Measurements from ENCODE around the gene C2CD4C. TPM values are rescaled to one million over a fixed set of nuclear protein-coding genes. Genes with fewer than 3 reads are reported as not detected.

C2CD4C gene
- total and polyA plus RNA-seq, 4 donors: 0.88 to 1.4 (median 1.2) TPM

DNA sequence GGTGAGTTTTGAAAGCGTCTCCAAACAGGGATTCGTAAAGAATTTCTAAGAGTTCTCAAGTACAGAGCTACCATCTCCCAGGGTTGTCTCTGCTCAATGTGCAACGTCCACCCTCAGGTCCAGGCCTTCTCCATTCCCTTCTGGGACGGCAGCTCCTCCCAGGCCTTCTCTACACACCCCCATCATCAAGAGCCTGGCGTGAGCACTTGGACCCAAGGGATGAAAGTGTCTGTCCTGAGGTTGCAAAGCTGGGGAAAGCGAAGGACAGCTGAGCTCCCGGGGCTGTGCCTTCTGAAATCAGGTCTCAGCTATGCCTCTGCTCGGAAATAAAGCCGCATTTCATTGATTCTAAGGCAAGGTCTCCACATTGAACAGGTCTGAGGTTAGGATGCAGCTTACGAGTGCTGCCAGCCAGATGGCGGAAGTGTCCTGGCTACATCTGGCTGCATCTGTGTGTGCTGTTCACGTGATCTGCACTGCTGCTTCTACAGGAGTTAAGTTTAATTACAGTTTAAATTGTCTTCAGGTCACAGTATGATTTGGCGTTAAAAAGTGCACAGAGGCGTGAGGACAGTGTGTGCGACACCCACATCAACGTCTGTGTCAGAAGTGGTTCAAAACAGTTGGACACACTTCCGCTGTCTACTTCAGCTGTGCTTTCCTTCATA lies 37.3 kb downstream of the C2CD4C start:
- TF ChIP-seq, protein P1, sequence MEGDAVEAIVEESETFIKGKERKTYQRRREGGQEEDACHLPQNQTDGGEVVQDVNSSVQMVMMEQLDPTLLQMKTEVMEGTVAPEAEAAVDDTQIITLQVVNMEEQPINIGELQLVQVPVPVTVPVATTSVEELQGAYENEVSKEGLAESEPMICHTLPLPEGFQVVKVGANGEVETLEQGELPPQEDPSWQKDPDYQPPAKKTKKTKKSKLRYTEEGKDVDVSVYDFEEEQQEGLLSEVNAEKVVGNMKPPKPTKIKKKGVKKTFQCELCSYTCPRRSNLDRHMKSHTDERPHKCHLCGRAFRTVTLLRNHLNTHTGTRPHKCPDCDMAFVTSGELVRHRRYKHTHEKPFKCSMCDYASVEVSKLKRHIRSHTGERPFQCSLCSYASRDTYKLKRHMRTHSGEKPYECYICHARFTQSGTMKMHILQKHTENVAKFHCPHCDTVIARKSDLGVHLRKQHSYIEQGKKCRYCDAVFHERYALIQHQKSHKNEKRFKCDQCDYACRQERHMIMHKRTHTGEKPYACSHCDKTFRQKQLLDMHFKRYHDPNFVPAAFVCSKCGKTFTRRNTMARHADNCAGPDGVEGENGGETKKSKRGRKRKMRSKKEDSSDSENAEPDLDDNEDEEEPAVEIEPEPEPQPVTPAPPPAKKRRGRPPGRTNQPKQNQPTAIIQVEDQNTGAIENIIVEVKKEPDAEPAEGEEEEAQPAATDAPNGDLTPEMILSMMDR (IDR thresholded peaks at IDR 0.05; ENCODE audit: control extremely low read depth, extremely low read depth): no peak
- H3K4me1 ChIP-seq (ENCODE audit: control insufficient read depth in 5 of 5, insufficient read depth in 5 of 5, low read length in 5 of 5): peaks cover 0 to 2% (median 0%) of the 10 kb centered on the region in 5 donors
- no peak overlapping the region for H3K9ac ChIP-seq (ENCODE audit: insufficient read depth in 1 of 2, low read length in 2 of 2)
- 67 to 72% methylated on average over 17 of the region's 17 CpGs for WGBS, 2 donors
- DNase-seq (peak in 2 of 3 donors; percentile 11 to 28), ATAC-seq (ENCODE audit: insufficient read depth, low FRiP score) (no peak)
- H3K27ac ChIP-seq (ENCODE audit: low read depth in 1 of 2, low read length in 1 of 2): no peak overlapping the region
- H3K36me3 ChIP-seq (ENCODE audit: control insufficient read depth in 4 of 4, insufficient read depth in 4 of 4, low read length in 4 of 4): no peaks in the 10 kb centered on the region
- H3K27me3 ChIP-seq (ENCODE audit: control insufficient read depth in 3 of 3, insufficient read depth in 3 of 3, low read length in 2 of 3): peaks cover 0 to 20% (median 15%) of the 10 kb centered on the region in 3 donors
- H3K4me3 ChIP-seq: no peak overlapping the region
- H3K9me3 ChIP-seq (ENCODE audit: control insufficient read depth in 4 of 4, insufficient read depth in 3 of 4, low read length in 3 of 4): peaks cover 0 to 2% (median 0%) of the 10 kb centered on the region in 4 donors

DNA sequence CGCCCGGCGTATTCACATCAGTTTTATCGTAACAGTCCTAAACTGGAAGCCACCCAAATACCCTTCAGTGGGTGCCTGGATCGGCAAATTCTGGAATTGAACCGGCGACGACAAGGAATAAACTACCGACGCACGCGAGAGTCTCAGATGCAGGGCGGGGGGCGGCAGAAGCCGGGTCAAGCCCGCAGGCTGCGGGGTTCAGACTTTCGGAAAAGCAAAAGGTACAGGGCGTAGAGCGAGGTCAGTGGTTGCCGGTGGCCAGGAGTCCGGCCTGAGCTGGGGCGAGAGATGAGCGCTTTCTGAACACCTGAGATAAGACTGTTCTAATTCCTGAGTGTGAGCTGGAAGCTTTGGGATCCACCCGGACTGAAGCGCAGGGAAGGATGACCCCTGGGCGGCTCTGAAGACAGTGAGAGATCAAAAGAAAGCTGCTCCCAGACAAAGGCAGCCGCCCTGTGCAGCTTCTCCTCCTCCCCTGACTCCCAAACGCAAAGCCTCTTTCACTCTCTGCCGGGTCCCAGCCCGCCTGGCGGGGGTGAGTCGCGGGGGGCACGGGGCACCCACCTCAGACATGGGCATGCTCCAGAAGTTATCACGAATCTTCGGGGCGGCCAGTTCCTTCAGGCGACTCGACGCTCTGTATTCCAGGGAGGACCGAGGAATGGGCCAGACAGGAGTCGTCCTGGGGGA lies 38.2 kb downstream of the C2CD4C start:
- Histone ChIP-seq H3K36me3 (ENCODE audit: control insufficient read depth in 4 of 4, insufficient read depth in 4 of 4, low read length in 4 of 4) (no peaks in the 10 kb centered on the region), H3K9me3 (ENCODE audit: control insufficient read depth in 4 of 4, insufficient read depth in 3 of 4, low read length in 3 of 4) (peaks cover 0 to 2% (median 0%) of the 10 kb centered on the region in 4 donors), H3K4me3 (no peak overlapping the region), H3K27me3 (ENCODE audit: control insufficient read depth in 3 of 3, insufficient read depth in 3 of 3, low read length in 2 of 3) (peaks cover 0 to 24% (median 20%) of the 10 kb centered on the region in 3 donors), H3K4me1 (ENCODE audit: control insufficient read depth in 5 of 5, insufficient read depth in 5 of 5, low read length in 5 of 5) (peaks cover 0 to 2% (median 0%) of the 10 kb centered on the region in 5 donors), H3K27ac (ENCODE audit: low read depth in 1 of 2, low read length in 1 of 2) (no peak overlapping the region), H3K9ac (ENCODE audit: insufficient read depth in 1 of 2, low read length in 2 of 2) (no peak overlapping the region)
- WGBS, 2 donors: 87 to 92% methylated on average over 43 of the region's 43 CpGs
- DNase-seq (no peak), ATAC-seq (ENCODE audit: insufficient read depth, low FRiP score) (no peak)
- TF ChIP-seq, protein P1 (IDR thresholded peaks at IDR 0.05; ENCODE audit: control extremely low read depth, extremely low read depth): no peak

- peaks cover 0 to 1% (median 0%) of the 10 kb centered on the region in 4 donors for H3K9me3 ChIP-seq (ENCODE audit: control insufficient read depth in 4 of 4, insufficient read depth in 3 of 4, low read length in 3 of 4)
- TF ChIP-seq, protein P1 (IDR thresholded peaks at IDR 0.05; ENCODE audit: control extremely low read depth, extremely low read depth): no peak
- H3K9ac ChIP-seq (ENCODE audit: insufficient read depth in 1 of 2, low read length in 2 of 2): no peak overlapping the region
- ATAC-seq (ENCODE audit: insufficient read depth, low FRiP score) (no peak), DNase-seq (no peak)
- H3K4me3 ChIP-seq: no peak overlapping the region
- WGBS, 2 donors: 93 to 98% methylated on average over 14 of the region's 14 CpGs
- peaks cover 0 to 20% (median 20%) of the 10 kb centered on the region in 3 donors for H3K27me3 ChIP-seq (ENCODE audit: control insufficient read depth in 3 of 3, insufficient read depth in 3 of 3, low read length in 2 of 3)
- peaks cover 0 to 2% (median 0%) of the 10 kb centered on the region in 5 donors for H3K4me1 ChIP-seq (ENCODE audit: control insufficient read depth in 5 of 5, insufficient read depth in 5 of 5, low read length in 5 of 5)
- no peak overlapping the region for H3K27ac ChIP-seq (ENCODE audit: low read depth in 1 of 2, low read length in 1 of 2)
- no peaks in the 10 kb centered on the region for H3K36me3 ChIP-seq (ENCODE audit: control insufficient read depth in 4 of 4, insufficient read depth in 4 of 4, low read length in 4 of 4)
Observed at GRCh38 chr19:369876-370275, 39.1 kb downstream of the C2CD4C start.

All from lung (tissue), 12 donors.